Pancreas (tissue), 10 donors: Measurements from ENCODE around the gene ADAM33. TPM values are rescaled to one million over a fixed set of nuclear protein-coding genes. Genes with fewer than 3 reads are reported as not detected.

Source experiments
- ATAC-seq, 4 donors: fragments of 200-7000 bp; cut with Tn5 transposase; one replicate each; pipeline versions ENCODE4 v1.8.0 to v1.9.1; 2020; ENCODE audit warnings: mild to moderate bottlenecking in 4 of 4, moderate library complexity in 4 of 4
- DNase-seq, 6 donors: peaks; one replicate each; pipeline ENCODE4 v3.0.0-alpha.2; 2020
- FAIRE-seq: peaks from 2 replicates; lab custom pipeline; 2012; peaks lifted over from hg19 to GRCh38; lab: Jason Lieb, UNC
- H3K27ac ChIP-seq, 4 donors: fragments of 200-600 bp; sonication (generic); 1 replicate in 3 of 4; 2 replicates in 1 of 4; pipeline versions ENCODE4 v1.5.0 to v1.8.0; 2020
- H3K27me3 ChIP-seq, 4 donors: fragments of 200-600 bp; one replicate each; pipeline ENCODE4 v1.8.0; 2021
- H3K36me3 ChIP-seq, 3 donors: fragments of 200-600 bp; sonication (generic) in 1 of 3; one replicate each; pipeline versions ENCODE4 v1.5.0 to v1.8.0; 2020 to 2021
- H3K4me1 ChIP-seq, 3 donors: fragments of 200-600 bp; one replicate each; pipeline ENCODE4 v1.8.0; 2021
- H3K4me3 ChIP-seq, 4 donors: fragments of 200-600 bp; sonication (generic) in 2 of 4; one replicate each; pipeline versions ENCODE4 v1.5.0 to v1.8.0; 2020 to 2021
- H3K9me3 ChIP-seq, 4 donors: fragments of 200-600 bp; one replicate each; pipeline ENCODE4 v1.8.0; 2021
- WGBS, 2 donors: extraction: QIAGEN DNeasy Blood & Tissue Kit; methylation state at CpG; one replicate each; pipeline ENCODE4 v1.1.7; 2013; 5-methylcytosine and 5-hydroxymethylcytosine counted together
- intact Hi-C, 3 donors: fragments of 100-400 bp; cut with DNase I; formaldehyde crosslinking; loops; one replicate each; pipeline versions ENCODE4 v1.11.1 to v1.14.2; 2022
- polyA plus RNA-seq, 2 donors: library from polyadenylated mRNA; stranded (reverse); fragments of 200-250 nt; gene quantifications; one replicate each; pipeline ENCODE4 v1.2.3, GENCODE V29; 2013
- total RNA-seq, 6 donors: library from RNA; stranded (reverse); fragmentation: NEBNext Ultra II Directional in 4 of 6; extraction: Animal tissue kit (Norgen Biotek cat#: 25700) in 4 of 6; gene quantifications; one replicate each; pipeline versions ENCODE4 v1.2.1 to v1.2.4, GENCODE V29; 2021 to 2023
- TF ChIP-seq, protein P1 (sequence below), 4 donors: fragments of 200-600 bp; sonication (generic) in 3 of 4; IDR thresholded peaks; one replicate each; pipeline versions ENCODE4 v1.5.0 to v1.8.0; 2021; ENCODE audit warnings: antibody characterized with exemption in 4 of 4
- donor health status: healthy with polysubstance abuse.
- donor health status: DM: no; HTN: no; CAD: no; lungs with moderate emphysema.
- donor health status: DM: no; HTN: no; CAD: no.
- donor health status: control.
- donor health status: control.
- donor health status: Bipolar disorder and iron deficiency.
- donor health status: DM: yes; HTN: yes; CAD: no.
- donor health status: DM: no; HTN: no; CAD: no.
- donor health status: DM: no; HTN: no; CAD: no.
- donor health status: DM: yes; HTN: yes; CAD: no.

The ADAM33 gene
- total and polyA plus RNA-seq, 8 donors: 0.67 to 20.9 (median 3.1) TPM

DNA sequence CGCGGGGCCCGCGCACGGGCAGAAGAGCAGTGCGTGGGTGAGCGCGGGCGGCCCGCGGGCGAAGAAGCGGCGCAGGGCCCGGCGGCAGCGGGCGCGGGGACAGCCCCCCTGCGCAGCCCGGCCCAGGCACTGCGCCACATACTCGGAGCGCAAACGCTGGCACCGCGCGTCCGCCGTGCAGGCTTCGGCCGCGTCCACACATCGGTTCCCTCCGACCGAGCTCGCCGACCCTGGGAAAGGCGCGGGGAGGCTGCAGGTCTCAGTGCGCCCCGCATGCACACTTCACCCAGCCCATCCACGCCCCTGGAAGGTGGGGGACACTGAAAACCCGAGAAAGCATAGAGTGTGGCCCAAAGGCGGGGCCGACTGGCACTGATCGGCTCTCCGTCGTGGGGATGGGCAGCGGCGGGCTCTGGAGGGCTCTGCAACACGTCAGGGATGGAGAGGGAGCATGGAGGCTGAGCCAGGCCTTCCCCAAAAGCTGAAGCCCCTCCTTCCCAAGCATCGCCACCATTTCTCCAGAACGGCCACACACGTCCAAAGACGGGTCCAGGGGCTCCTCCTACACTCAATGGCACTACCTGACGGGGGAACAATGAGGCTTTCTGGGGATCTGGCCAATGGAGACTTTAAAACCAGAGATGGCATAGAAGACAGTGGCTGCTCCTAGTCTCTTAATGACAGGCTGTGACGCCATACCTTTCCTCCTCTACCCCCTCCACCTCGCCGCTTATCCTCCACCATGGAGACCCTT is 20.6 kb downstream of the ADAM33 start:
- DNase-seq (peak in 1 of 6 donors; percentile 55), ATAC-seq (no peak), FAIRE-seq (no peak)
- no peaks in the 10 kb centered on the region for H3K9me3 ChIP-seq
- 10 to 12% methylated on average over 60 of the region's 60 CpGs for WGBS, 2 donors
- no peak overlapping the region for H3K27ac ChIP-seq
- H3K27me3 ChIP-seq: no peaks in the 10 kb centered on the region
- TF ChIP-seq, protein P1, sequence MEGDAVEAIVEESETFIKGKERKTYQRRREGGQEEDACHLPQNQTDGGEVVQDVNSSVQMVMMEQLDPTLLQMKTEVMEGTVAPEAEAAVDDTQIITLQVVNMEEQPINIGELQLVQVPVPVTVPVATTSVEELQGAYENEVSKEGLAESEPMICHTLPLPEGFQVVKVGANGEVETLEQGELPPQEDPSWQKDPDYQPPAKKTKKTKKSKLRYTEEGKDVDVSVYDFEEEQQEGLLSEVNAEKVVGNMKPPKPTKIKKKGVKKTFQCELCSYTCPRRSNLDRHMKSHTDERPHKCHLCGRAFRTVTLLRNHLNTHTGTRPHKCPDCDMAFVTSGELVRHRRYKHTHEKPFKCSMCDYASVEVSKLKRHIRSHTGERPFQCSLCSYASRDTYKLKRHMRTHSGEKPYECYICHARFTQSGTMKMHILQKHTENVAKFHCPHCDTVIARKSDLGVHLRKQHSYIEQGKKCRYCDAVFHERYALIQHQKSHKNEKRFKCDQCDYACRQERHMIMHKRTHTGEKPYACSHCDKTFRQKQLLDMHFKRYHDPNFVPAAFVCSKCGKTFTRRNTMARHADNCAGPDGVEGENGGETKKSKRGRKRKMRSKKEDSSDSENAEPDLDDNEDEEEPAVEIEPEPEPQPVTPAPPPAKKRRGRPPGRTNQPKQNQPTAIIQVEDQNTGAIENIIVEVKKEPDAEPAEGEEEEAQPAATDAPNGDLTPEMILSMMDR (IDR thresholded peaks at IDR 0.05): no peak
- no peak overlapping the region for H3K4me3 ChIP-seq
- no peaks in the 10 kb centered on the region for H3K36me3 ChIP-seq
- no peaks in the 10 kb centered on the region for H3K4me1 ChIP-seq
- intact Hi-C loops: no loop called here

DNA sequence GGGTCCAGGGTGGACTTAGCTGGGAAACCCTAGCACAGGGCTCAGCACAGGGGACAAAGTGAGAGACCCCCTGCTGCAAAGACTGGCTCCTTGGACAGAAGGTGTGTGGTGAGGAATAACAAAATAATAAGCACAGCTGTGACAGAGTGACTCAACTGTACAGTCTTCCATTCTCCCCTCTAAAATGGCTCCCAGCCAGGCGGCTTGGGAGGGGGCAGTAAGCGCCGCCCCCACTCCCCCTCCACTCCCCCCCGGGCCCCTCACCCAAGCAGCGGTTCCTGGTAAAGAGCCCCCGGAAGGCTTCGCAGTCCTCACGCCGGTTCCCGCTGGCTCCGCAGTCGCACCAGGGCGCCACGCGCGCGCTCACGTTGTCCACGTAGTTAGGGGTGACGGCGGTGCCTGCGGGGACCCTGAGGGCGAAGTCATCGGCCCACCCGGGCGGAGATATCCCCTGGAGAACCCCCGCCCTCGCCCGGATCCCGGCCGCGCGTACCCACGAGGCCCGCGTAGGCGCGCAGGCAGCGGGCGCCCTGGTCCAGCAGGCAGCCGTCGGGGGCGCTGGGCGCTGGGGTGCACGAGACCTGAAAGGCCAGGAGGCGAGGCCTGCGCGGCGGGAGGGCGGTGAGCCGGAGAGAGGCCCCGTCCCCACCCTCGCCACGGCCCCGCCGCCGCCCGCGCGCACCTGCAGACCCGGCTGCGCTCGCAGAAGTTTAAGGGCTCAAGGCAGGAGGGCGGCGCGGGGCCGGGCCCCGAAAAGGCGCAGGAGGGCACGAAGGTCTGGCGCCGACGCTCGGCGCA is 21.3 kb downstream of the ADAM33 start:
- DNase-seq: peak in 2 of 6 donors; percentile 8 to 58

DNA sequence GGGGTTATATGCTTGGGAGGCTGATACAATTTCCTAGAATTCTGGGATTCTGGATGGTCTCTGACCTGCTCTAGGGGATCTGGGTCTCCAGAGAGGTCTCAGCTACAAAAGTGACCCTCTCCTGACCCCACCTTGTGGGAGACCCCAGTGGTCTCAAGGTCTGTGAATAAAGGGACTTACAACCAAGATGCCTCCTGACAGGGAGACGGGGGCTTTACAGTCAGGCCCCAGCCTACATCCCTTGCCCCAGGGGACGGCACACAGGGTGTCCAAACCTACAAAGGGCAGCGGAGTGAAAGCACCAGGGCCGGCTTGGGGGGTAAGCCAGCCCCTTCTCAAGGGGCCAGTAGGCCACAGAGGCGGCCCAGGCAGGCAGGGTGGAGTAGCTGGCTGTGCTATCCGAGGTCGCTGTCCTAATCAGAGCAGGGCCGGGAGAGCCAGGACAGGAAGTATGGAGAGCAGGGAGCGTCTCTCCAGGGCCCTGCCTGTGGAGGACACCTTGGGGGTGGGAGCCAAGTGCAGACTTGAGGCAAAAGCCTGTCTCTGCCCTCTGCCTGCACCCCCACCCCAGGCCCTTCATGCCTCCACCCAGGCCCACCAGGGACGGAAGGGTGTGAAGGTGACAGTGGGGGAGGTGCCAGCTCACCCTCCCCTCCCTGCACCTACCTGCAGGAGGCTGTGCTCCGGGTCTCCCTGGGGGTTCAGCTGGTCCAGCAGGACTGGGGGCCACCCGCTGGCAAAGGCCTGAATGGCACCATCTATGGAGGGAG is 22.1 kb downstream of the ADAM33 start:
- no peak for FAIRE-seq
- peak in 1 of 6 donors; percentile 45 for DNase-seq
- no peaks in the 10 kb centered on the region for H3K4me1 ChIP-seq
- 62 to 80% methylated on average over 11 to 12 of the region's 12 CpGs for WGBS, 2 donors
- no peaks in the 10 kb centered on the region for H3K36me3 ChIP-seq
- no peak for ATAC-seq
- H3K27ac ChIP-seq: no peak overlapping the region
- no peaks in the 10 kb centered on the region for H3K27me3 ChIP-seq
- no peaks in the 10 kb centered on the region for H3K9me3 ChIP-seq
- intact Hi-C loops: no loop called here
- TF ChIP-seq, protein P1 (IDR thresholded peaks at IDR 0.05): no peak
- H3K4me3 ChIP-seq: no peak overlapping the region

More for the DNA sequence above, 21.3 kb downstream of the ADAM33 start:
- intact Hi-C loops: no loop called here
- no peak for FAIRE-seq
- Histone ChIP-seq H3K27ac (no peak overlapping the region), H3K4me1 (no peaks in the 10 kb centered on the region), H3K27me3 (no peaks in the 10 kb centered on the region), H3K4me3 (no peak overlapping the region), H3K9me3 (no peaks in the 10 kb centered on the region), H3K36me3 (no peaks in the 10 kb centered on the region)
- WGBS, 2 donors: 3 to 6% methylated on average over 53 to 75 of the region's 75 CpGs
- ATAC-seq: no peak
- TF ChIP-seq, protein P1 (IDR thresholded peaks at IDR 0.05): no peak

DNA sequence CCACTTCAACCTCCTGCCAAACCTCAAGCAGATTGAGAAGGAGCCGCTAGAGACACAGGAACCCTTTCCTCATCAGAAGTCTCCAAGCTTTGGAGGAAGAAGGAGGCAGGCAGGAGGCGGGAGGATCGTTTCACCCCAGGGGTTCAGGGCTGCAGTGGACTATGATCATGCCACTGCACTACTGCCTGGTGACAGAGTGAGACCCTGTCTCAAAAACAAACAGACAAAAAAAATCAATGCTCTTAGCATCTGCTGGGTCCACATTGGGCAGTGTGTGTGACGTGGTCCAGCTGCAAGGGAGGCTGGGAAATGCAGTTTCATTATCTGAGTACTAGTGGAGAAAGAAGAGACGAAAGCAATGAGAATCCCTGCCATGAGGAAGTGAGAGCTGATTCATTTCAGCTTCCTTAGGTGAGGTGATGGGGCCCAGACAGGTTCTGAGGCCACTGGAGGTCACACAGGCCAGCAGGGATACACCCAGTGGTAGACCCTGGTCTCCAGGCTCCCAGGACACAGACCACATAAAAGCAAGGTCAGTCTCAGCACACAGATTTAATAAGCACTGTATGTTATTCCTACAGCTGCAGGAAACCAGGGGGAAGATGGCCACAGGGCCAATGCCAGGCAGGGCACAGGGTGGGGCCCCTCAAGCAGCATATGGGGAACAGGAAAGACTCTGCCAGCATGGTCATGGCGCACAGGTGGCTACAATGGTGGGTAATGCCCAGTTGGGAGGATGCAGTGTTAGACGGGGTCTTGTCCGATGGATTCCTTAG is 22.9 kb downstream of the ADAM33 start:
- DNase-seq (no peak), ATAC-seq (no peak), FAIRE-seq (no peak)
- H3K4me1 ChIP-seq: no peaks in the 10 kb centered on the region
- intact Hi-C loops: no loop called here
- H3K27me3 ChIP-seq: no peaks in the 10 kb centered on the region
- 64 to 66% methylated on average over 8 of the region's 8 CpGs for WGBS, 2 donors
- no peaks in the 10 kb centered on the region for H3K36me3 ChIP-seq
- TF ChIP-seq, protein P1 (IDR thresholded peaks at IDR 0.05): no peak
- no peaks in the 10 kb centered on the region for H3K9me3 ChIP-seq
- no peak overlapping the region for H3K4me3 ChIP-seq
- no peak overlapping the region for H3K27ac ChIP-seq
